SK-N-SH (cell line): ENCODE measurements around the gene CCDC178. TPM values are rescaled to one million over a fixed set of nuclear protein-coding genes. Genes with fewer than 3 reads are reported as not detected.

Experiments
- CTCF ChIA-PET: fragments of 300-600, 350-600 bp; formaldehyde crosslinking; extraction: SDS; loops from one replicate; lab custom pipeline; 2021; lab: Yijun Ruan, JAX
- POLR2A ChIA-PET: fragments of 350-600 bp; sonication (Branson Sonifier 250); formaldehyde crosslinking; extraction: SDS; loops from one replicate; lab custom pipeline; 2020; ENCODE audit warnings: antibody characterized with exemption, inconsistent platforms; lab: Yijun Ruan, JAX
- DNase-seq: peaks from one replicate; pipeline ENCODE4 v3.0.0; 2012
- H2AFZ ChIP-seq: fragments of 200-600 bp; sonication (generic); 2 replicates; pipeline ENCODE4 v1.8.1; 2016; ENCODE audit warnings: antibody characterized with exemption, mild to moderate bottlenecking, low read depth
- H3F3A ChIP-seq: fragments of 200-600 bp; sonication (generic); replicated peaks from 2 replicates; pipeline ENCODE3; 2016; ENCODE audit warnings: antibody characterized with exemption, mild to moderate bottlenecking; ENCODE audit not compliant: insufficient read depth
- H3K27ac ChIP-seq, 2 experiments: fragments of 200-500 bp in 1 of 2; fragments of 200-600 bp in 1 of 2; sonication (Bioruptor generic) in 1 of 2; sonication (generic), shearing (Covaris generic) in 1 of 2; 2 replicates each; pipeline versions ENCODE4 v1.5.1 to v1.6.1; 2014 to 2016; ENCODE audit warnings: low read depth in 2 of 2, inconsistent platforms in 1 of 2, low read length in 1 of 2, mild to moderate bottlenecking in 1 of 2, mixed read lengths in 1 of 2
- H3K27me3 ChIP-seq: fragments of 200-600 bp; sonication (generic), shearing (Covaris generic); 2 replicates; pipeline ENCODE4 v1.6.1; 2016; ENCODE audit warnings: mixed run types; ENCODE audit not compliant: insufficient read depth
- H3K36me3 ChIP-seq, 2 experiments: fragments of 200-500 bp in 1 of 2; fragments of 200-600 bp in 1 of 2; sonication (Bioruptor generic) in 1 of 2; sonication (generic) in 1 of 2; replicated peaks in 1 of 2; 2 replicates each; pipeline versions ENCODE3 to v1.5.1; 2014 to 2016; ENCODE audit warnings: low read length in 1 of 2, mild to moderate bottlenecking in 1 of 2; ENCODE audit not compliant: insufficient read depth in 2 of 2, control insufficient read depth in 1 of 2
- H3K4me1 ChIP-seq, 2 experiments: fragments of 200-500 bp in 1 of 2; fragments of 200-600 bp in 1 of 2; sonication (Bioruptor generic) in 1 of 2; sonication (generic), shearing (Covaris generic) in 1 of 2; 2 replicates each; pipeline versions ENCODE4 v1.5.1 to v1.6.1; 2014 to 2016; ENCODE audit warnings: low read depth in 1 of 2, low read length in 1 of 2, mixed run types in 1 of 2; ENCODE audit not compliant: insufficient read depth in 2 of 2, control insufficient read depth in 1 of 2
- H3K4me2 ChIP-seq: fragments of 200-600 bp; sonication (generic), shearing (Covaris generic); 2 replicates; pipeline ENCODE4 v1.6.1; 2017; ENCODE audit warnings: mixed run types
- H3K4me3 ChIP-seq, 2 experiments: fragments of 200-500 bp in 1 of 2; fragments of 200-600 bp in 1 of 2; sonication (Bioruptor generic) in 1 of 2; sonication (generic), shearing (Covaris generic) in 1 of 2; 2 replicates each; pipeline versions ENCODE4 v1.5.1 to v1.8.1; 2014 to 2016; ENCODE audit warnings: low read depth in 2 of 2, inconsistent platforms in 1 of 2, low read length in 1 of 2, mild to moderate bottlenecking in 1 of 2, mixed read lengths in 1 of 2, moderate library complexity in 1 of 2
- H3K79me2 ChIP-seq: fragments of 200-600 bp; sonication (generic); 2 replicates; pipeline ENCODE4 v1.8.1; 2017; ENCODE audit warnings: mild to moderate bottlenecking; ENCODE audit not compliant: insufficient read depth
- H3K9ac ChIP-seq: fragments of 200-600 bp; sonication (generic); 2 replicates; pipeline ENCODE4 v1.6.1; 2017; ENCODE audit warnings: mixed run types
- H3K9me2 ChIP-seq: fragments of 200-600 bp; sonication (generic); 2 replicates; pipeline ENCODE4 v1.6.1; 2017; ENCODE audit warnings: mixed run types
- H3K9me3 ChIP-seq: fragments of 200-600 bp; sonication (generic); 2 replicates; pipeline ENCODE4 v1.6.1; 2017; ENCODE audit warnings: mixed run types, mild to moderate bottlenecking, moderate library complexity
- H4K20me1 ChIP-seq: fragments of 200-600 bp; sonication (generic); 2 replicates; pipeline ENCODE4 v1.6.1; 2017; ENCODE audit warnings: mild to moderate bottlenecking, mixed run types; ENCODE audit not compliant: insufficient read depth
- EP300 ChIP-seq, 2 experiments: IDR thresholded peaks; 2 replicates each; pipeline versions ENCODE4 v1.4.0 to v1.6.1; 2012; ENCODE audit warnings: borderline replicate concordance in 1 of 2, low read depth in 1 of 2, low read length in 1 of 2
- FOSL2 ChIP-seq: IDR thresholded peaks from 2 replicates; pipeline ENCODE4 v1.4.0; 2012; ENCODE audit warnings: low read depth, mild to moderate bottlenecking, moderate library complexity, borderline replicate concordance
- FOXM1 ChIP-seq: IDR thresholded peaks from 2 replicates; pipeline ENCODE4 v1.4.0; 2012; ENCODE audit warnings: low read depth, mild to moderate bottlenecking
- MEF2A ChIP-seq: IDR thresholded peaks from 2 replicates; pipeline ENCODE4 v1.4.0; 2012; ENCODE audit warnings: low read depth, borderline replicate concordance
- NFIC ChIP-seq: IDR thresholded peaks from 2 replicates; pipeline ENCODE4 v1.4.0; 2012; ENCODE audit warnings: borderline replicate concordance
- POLR2AphosphoS5 ChIP-seq: IDR thresholded peaks from 2 replicates; pipeline ENCODE4 v1.6.1; 2012; ENCODE audit warnings: low read depth, low read length
- RCOR1 ChIP-seq: fragments of 150-350 bp; IDR thresholded peaks from 2 replicates; pipeline ENCODE4 v1.6.1; 2017; ENCODE audit warnings: antibody characterized with exemption, low read length
- RXRA ChIP-seq: IDR thresholded peaks from 2 replicates; pipeline ENCODE4 v1.4.0; 2012; ENCODE audit warnings: low read depth, mild to moderate bottlenecking, borderline replicate concordance
- TEAD4 ChIP-seq: IDR thresholded peaks from 2 replicates; pipeline ENCODE4 v1.4.0; 2012; ENCODE audit warnings: mild to moderate bottlenecking, borderline replicate concordance; ENCODE audit not compliant: insufficient read depth
- WGBS: methylation state at CpG from one replicate; pipeline ENCODE4 v1.1.6; 2017; ENCODE audit warnings: low lambda C conversion rate; 5-methylcytosine and 5-hydroxymethylcytosine counted together
- polyA plus RNA-seq, 3 experiments: library from polyadenylated mRNA; depleted of rRNA; stranded (reverse); fragments of >200 nt; gene quantifications; 2 replicates each; pipeline ENCODE4 v1.2.3, GENCODE V29; 2012
- TF ChIP-seq, protein P1 (sequence below): fragments of 150-350 bp; IDR thresholded peaks from 2 replicates; pipeline ENCODE4 v1.6.1; 2016; ENCODE audit warnings: mild to moderate bottlenecking, low read depth, low read length
- TF ChIP-seq, protein P2 (sequence below): IDR thresholded peaks from 2 replicates; pipeline ENCODE4 v1.6.1; 2012; ENCODE audit warnings: mild to moderate bottlenecking, low read depth, low read length, moderate library complexity
- TF ChIP-seq, protein P3 (sequence below): IDR thresholded peaks from 2 replicates; pipeline ENCODE4; 2012

Gene CCDC178
- polyA plus RNA-seq, 1 of the 3 experiments (the other 2 are of a cell fraction), result not detected

DNA sequence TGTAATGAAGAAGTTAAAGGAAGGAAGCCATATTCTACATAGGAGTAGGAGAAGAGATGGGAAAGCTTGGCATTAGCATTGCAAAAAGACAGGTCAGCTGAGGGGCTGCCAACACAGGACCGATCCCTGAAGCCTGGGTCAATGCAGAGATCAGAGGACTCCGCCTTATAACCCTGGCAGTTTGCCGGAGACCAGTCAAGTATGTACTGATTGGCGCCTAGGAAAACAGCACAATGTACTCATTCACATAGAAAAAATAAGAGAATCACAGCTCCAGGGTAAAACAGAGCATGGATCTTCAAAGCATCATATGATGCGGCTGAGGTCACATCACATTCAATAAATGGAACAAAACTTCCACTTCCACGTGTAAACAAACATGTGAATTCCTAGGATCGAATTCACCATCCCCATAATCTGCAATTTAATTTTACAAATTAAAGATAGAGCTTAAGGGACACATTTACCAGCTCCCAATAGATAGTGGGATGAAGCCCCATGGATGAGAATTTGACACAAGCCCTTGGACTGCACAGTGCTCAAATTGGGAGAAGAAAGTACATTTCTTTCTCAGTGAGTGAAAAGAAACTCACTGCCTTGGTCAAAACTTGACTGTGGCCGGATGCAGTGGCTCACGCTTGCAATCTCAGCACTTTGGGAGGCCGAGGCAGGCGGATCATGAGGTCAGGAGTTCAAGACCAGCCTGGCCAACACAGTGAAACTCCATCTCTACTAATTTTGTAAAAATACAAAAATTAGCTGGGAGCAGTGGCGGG lies 532.7 kb downstream of the CCDC178 start (continued):
- TF ChIP-seq, protein P1, sequence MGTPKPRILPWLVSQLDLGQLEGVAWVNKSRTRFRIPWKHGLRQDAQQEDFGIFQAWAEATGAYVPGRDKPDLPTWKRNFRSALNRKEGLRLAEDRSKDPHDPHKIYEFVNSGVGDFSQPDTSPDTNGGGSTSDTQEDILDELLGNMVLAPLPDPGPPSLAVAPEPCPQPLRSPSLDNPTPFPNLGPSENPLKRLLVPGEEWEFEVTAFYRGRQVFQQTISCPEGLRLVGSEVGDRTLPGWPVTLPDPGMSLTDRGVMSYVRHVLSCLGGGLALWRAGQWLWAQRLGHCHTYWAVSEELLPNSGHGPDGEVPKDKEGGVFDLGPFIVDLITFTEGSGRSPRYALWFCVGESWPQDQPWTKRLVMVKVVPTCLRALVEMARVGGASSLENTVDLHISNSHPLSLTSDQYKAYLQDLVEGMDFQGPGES, result no peak
- no peak for TF ChIP-seq RCOR1
- TF ChIP-seq TEAD4, result no peak
- no peak for TF ChIP-seq POLR2AphosphoS5

DNA sequence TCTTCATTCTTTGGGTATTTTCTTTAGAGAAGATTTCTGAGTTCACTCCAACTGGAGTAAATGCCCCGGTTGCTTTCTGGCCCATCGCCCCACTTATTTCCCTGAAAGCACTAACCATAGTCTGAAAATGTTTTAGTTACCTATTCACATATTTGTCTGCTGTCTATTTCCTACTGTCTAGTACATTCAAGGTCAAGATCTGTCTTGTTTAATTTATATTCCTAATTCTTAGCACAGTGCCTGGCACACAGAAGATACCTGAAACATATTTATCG lies 533.3 kb downstream of the CCDC178 start:
- POLR2A ChIA-PET, result no interaction called here
- no peaks in the 10 kb centered on the region for H3K9me2 ChIP-seq
- 60% methylated on average over 3 of the region's 3 CpGs for WGBS

More for the DNA sequence above, 533.3 kb downstream of the CCDC178 start:
- Histone ChIP-seq H2AFZ (no peak overlapping the region), H3F3A (peaks cover 10% of the 10 kb centered on the region), H3K4me1 (peaks cover 0 to 10% of the 10 kb centered on the region in 2 experiments; a peak in 2 of 4 replicates), H3K27me3 (no peaks in the 10 kb centered on the region; the same call in 1 of the 2 replicates), H3K36me3 (no peaks in the 10 kb centered on the region), H3K9me3 (no peaks in the 10 kb centered on the region), H4K20me1 (no peaks in the 10 kb centered on the region), H3K27ac (no peak overlapping the region), H3K4me2 (no peak overlapping the region), H3K4me3 (no peak overlapping the region), H3K79me2 (no peaks in the 10 kb centered on the region), H3K9ac (no peak overlapping the region)
- CTCF ChIA-PET, result interaction anchor here (0.6 kb wide), 1 partner anchor 49 kb away, joined by 3 read pairs; no protein-coding TSS in a partner anchor
- TF ChIP-seq FOXM1 (no peak), RCOR1 (no peak), POLR2AphosphoS5 (no peak), NFIC (no peak), RXRA (no peak), FOSL2 (no peak), EP300 (IDR thresholded peaks at IDR 0.05; ENCODE audit: borderline replicate concordance in 1 of 2, low read depth in 1 of 2, low read length in 1 of 2) (no peak), MEF2A (no peak)
- TF ChIP-seq, protein P2, sequence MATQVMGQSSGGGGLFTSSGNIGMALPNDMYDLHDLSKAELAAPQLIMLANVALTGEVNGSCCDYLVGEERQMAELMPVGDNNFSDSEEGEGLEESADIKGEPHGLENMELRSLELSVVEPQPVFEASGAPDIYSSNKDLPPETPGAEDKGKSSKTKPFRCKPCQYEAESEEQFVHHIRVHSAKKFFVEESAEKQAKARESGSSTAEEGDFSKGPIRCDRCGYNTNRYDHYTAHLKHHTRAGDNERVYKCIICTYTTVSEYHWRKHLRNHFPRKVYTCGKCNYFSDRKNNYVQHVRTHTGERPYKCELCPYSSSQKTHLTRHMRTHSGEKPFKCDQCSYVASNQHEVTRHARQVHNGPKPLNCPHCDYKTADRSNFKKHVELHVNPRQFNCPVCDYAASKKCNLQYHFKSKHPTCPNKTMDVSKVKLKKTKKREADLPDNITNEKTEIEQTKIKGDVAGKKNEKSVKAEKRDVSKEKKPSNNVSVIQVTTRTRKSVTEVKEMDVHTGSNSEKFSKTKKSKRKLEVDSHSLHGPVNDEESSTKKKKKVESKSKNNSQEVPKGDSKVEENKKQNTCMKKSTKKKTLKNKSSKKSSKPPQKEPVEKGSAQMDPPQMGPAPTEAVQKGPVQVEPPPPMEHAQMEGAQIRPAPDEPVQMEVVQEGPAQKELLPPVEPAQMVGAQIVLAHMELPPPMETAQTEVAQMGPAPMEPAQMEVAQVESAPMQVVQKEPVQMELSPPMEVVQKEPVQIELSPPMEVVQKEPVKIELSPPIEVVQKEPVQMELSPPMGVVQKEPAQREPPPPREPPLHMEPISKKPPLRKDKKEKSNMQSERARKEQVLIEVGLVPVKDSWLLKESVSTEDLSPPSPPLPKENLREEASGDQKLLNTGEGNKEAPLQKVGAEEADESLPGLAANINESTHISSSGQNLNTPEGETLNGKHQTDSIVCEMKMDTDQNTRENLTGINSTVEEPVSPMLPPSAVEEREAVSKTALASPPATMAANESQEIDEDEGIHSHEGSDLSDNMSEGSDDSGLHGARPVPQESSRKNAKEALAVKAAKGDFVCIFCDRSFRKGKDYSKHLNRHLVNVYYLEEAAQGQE, result no peak
- TF ChIP-seq, protein P3, sequence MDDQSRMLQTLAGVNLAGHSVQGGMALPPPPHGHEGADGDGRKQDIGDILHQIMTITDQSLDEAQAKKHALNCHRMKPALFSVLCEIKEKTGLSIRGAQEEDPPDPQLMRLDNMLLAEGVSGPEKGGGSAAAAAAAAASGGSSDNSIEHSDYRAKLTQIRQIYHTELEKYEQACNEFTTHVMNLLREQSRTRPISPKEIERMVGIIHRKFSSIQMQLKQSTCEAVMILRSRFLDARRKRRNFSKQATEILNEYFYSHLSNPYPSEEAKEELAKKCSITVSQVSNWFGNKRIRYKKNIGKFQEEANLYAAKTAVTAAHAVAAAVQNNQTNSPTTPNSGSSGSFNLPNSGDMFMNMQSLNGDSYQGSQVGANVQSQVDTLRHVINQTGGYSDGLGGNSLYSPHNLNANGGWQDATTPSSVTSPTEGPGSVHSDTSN, result no peak
- no peak for DNase-seq
